H1 (cell line): ENCODE results near the gene SLC25A34. TPM values are rescaled to one million over a fixed set of nuclear protein-coding genes. Genes with fewer than 3 reads are reported as not detected.

Experiments
- CHD2 ChIP-seq: IDR thresholded peaks from 2 replicates; pipeline ENCODE4 v1.6.1; 2012; ENCODE audit warnings: low read length, improper control_type of control experiment
- CREB1 ChIP-seq: IDR thresholded peaks from 2 replicates; pipeline ENCODE4 v1.6.1; 2012; ENCODE audit warnings: inconsistent platforms
- JUND ChIP-seq: IDR thresholded peaks from 2 replicates; pipeline ENCODE4 v1.6.1; 2011; ENCODE audit warnings: mild to moderate bottlenecking, improper control_type of control experiment, low read length
- KDM1A ChIP-seq: fragments of 200-600, 300-600 bp; sonication (generic); IDR thresholded peaks from 2 replicates; pipeline ENCODE4 v1.7.1; 2016; ENCODE audit warnings: mild to moderate bottlenecking, low read length, borderline replicate concordance
- NRF1 ChIP-seq: IDR thresholded peaks from 2 replicates; pipeline ENCODE4 v1.6.1; 2011; ENCODE audit warnings: mild to moderate bottlenecking, low read depth, low read length, improper control_type of control experiment
- PHF8 ChIP-seq: fragments of 200-600 bp; sonication (generic); conservative IDR thresholded peaks from 2 replicates; pipeline ENCODE4 v1.7.1; 2012; ENCODE audit warnings: low read depth, mild to moderate bottlenecking, inconsistent platforms, low read length, moderate library complexity
- TAF1 ChIP-seq: IDR thresholded peaks from 2 replicates; pipeline ENCODE4 v1.6.1; 2011; ENCODE audit warnings: mild to moderate bottlenecking, low read depth, low read length
- polyA plus RNA-seq, 7 experiments: library from polyadenylated mRNA; depleted of rRNA in 3 of 7; stranded (reverse) in 5 of 7; unstranded in 2 of 7; fragments of >200 nt in 5 of 7; fragments of 200-250 nt in 2 of 7; gene quantifications; 1 replicate in 5 of 7; 2 replicates in 1 of 7; 4 replicates in 1 of 7; pipeline versions ENCODE4 v1.2.1 to v1.2.3, GENCODE V29; 2011 to 2013; ENCODE audit warnings: missing spikeins in 2 of 7, mixed read lengths in 2 of 7
- total RNA-seq: library from RNA; stranded (reverse); fragmentation: NEBNext Ultra II Directional; extraction: Animal tissue kit (Norgen Biotek cat#: 25700); gene quantifications from 2 replicates; pipeline ENCODE4 v1.2.1, GENCODE V29; 2021

Gene SLC25A34
- total and polyA plus RNA-seq, 2 of the 8 experiments (the other 6 are each of a cell fraction or from before 2014, with no cell fraction given): 0.48 to 0.62 TPM

- TF ChIP-seq KDM1A: no peak
- TF ChIP-seq CHD2: no peak
- no peak for TF ChIP-seq PHF8
- TF ChIP-seq TAF1: no peak
- no peak for TF ChIP-seq NRF1
- no peak for TF ChIP-seq JUND
- TF ChIP-seq CREB1: no peak
Measured at GRCh38 chr1:15727866-15728534, 8.1 kb upstream of the SLC25A34 start (continued).
